Neural crest cell (in vitro differentiated cells): ENCODE data around the gene FAF2. TPM values are rescaled to one million over a fixed set of nuclear protein-coding genes. Genes with fewer than 3 reads are reported as not detected.

Experiments
- DNase-seq: peaks from one replicate; pipeline ENCODE4 v3.0.0; 2021; ENCODE audit warnings: low read depth, mixed read lengths, low spot score
- H3K27ac Mint-ChIP-seq: one replicate; pipeline ENCODE4 v1.8.0; 2021; ENCODE audit warnings: mild to moderate bottlenecking, mixed read lengths; ENCODE audit not compliant: unreplicated experiment
- H3K27me3 Mint-ChIP-seq: 2 replicates; pipeline ENCODE4 v1.8.0; 2021; ENCODE audit warnings: low read depth, mild to moderate bottlenecking, mixed read lengths
- H3K36me3 Mint-ChIP-seq: 2 replicates; pipeline ENCODE4 v1.8.0; 2021; ENCODE audit warnings: low read depth, mild to moderate bottlenecking, mixed read lengths
- H3K4me1 Mint-ChIP-seq: 2 replicates; pipeline ENCODE4 v1.8.0; 2021; ENCODE audit warnings: mixed read lengths
- H3K4me3 Mint-ChIP-seq: one replicate; pipeline ENCODE4 v1.8.0; 2021; ENCODE audit warnings: mild to moderate bottlenecking, mixed read lengths
- H3K9me3 Mint-ChIP-seq: 2 replicates; pipeline ENCODE4 v1.8.0; 2021; ENCODE audit warnings: mixed read lengths
- total RNA-seq: library from RNA; stranded (reverse); gene quantifications from 2 replicates; pipeline ENCODE4 v1.2.1, GENCODE V29; 2021
- TF ChIP-seq, protein P1 (sequence below): fragments of 200-600 bp; sonication (generic); conservative IDR thresholded peaks from 2 replicates; pipeline ENCODE4 v1.5.0; 2021; ENCODE audit warnings: antibody characterized with exemption, mild to moderate bottlenecking

The FAF2 gene
- total RNA-seq, 1 donor from 2014 or later: 50.3 TPM

DNA sequence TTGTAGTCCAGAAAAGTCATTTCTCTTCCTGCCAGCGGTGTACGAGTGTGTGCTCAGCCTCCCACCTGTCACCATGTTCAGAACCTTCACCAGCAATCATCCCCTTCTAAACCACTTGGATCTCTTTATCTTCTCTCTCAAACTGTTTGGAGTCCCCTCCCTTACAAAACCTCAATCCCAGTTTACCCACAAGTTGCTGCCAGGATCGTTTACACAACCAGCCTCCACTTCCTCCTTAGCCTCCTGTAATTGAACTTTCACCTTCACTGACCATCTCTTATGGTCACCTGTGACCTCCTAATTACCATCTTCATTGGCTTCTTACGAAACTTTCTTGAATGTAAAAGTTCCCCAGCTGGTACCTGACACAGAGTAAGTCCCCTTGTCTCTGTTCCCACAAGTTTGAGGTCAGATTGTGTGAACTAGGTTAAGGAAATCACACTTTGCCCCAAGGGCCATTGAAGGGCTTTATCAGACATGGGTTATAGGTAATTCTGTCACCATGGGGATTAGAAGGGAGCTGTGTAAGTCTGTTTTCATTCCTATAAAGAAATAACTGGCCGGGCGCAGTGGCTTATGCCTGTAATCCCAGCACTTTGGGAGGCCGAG is 69.0 kb downstream of the FAF2 start:
- TF ChIP-seq, protein P1, sequence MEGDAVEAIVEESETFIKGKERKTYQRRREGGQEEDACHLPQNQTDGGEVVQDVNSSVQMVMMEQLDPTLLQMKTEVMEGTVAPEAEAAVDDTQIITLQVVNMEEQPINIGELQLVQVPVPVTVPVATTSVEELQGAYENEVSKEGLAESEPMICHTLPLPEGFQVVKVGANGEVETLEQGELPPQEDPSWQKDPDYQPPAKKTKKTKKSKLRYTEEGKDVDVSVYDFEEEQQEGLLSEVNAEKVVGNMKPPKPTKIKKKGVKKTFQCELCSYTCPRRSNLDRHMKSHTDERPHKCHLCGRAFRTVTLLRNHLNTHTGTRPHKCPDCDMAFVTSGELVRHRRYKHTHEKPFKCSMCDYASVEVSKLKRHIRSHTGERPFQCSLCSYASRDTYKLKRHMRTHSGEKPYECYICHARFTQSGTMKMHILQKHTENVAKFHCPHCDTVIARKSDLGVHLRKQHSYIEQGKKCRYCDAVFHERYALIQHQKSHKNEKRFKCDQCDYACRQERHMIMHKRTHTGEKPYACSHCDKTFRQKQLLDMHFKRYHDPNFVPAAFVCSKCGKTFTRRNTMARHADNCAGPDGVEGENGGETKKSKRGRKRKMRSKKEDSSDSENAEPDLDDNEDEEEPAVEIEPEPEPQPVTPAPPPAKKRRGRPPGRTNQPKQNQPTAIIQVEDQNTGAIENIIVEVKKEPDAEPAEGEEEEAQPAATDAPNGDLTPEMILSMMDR: no peak
- no peak for DNase-seq
- no peaks in the 10 kb centered on the region for H3K27me3 Mint-ChIP-seq
- no peaks in the 10 kb centered on the region for H3K4me1 Mint-ChIP-seq
- no peak overlapping the region for H3K27ac Mint-ChIP-seq
- no peak overlapping the region for H3K4me3 Mint-ChIP-seq
- H3K36me3 Mint-ChIP-seq: no peaks in the 10 kb centered on the region
- no peaks in the 10 kb centered on the region for H3K9me3 Mint-ChIP-seq

DNA sequence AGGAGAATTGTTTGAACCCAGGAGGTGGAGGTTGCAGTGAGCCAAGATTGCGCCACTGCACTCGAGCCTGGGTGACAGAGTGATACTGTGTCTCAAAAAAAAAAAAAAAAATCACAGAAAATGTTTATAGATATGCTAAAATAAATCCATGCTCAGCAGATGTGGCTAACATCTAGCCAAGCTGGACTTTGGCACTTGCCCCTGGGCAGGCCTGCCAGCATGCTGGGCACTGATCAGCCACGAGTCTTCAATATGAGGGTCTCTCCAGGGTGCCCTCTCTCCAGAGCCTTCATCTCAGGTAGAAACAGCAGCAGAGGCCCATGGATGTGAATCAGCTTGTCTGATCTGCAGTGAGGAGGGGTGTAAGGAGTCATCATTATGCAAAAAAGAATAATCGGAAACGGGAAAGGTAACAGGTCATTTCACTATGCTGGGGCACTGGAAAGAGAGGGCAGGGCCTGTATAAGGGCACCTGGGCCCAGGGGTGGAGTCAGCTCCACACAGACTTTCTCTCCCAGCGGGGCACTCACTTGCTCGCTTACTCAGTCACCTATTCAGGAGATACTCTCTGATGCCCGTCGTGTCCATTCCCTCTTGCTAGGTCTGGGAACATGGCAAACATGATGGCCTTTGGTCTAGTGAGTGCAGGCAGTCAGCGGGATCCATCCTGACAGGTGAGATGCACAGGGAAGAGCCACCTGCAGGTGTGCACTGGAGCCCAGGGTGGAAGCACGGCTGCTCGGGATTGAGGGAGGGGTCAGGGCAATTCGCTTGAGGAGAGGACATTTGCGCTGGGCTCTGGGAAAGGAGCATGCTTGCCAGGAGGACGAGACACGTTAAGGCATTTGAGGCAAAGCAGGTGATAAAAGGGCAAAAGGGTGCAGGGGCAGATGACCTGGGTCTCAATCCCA is 71.9 kb downstream of the FAF2 start:
- H3K36me3 Mint-ChIP-seq: no peaks in the 10 kb centered on the region
- no peak for DNase-seq
- H3K27ac Mint-ChIP-seq: no peak overlapping the region
- H3K27me3 Mint-ChIP-seq: no peaks in the 10 kb centered on the region
- H3K4me3 Mint-ChIP-seq: no peak overlapping the region
- H3K9me3 Mint-ChIP-seq: no peaks in the 10 kb centered on the region
- TF ChIP-seq, protein P1: no peak
- H3K4me1 Mint-ChIP-seq: no peaks in the 10 kb centered on the region

DNA sequence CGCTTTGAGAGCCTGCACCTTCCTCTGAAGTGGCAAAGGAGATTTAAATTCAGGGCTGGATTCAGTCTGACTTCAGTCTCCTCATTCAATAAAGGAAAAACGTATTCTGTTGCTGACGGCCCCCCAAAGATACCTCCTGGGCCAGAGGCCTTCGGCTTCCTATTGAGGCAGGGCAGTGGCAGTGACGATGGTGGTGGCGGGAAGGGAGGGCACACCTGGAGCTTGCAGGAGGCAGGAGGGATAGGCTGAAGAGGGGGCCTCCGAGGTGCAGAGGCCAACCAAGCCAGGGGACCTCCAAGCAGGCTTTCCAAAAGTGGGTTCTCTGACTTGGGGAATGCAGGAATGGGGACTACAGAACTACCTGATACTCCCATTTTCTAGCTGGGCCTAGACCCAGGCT is 73.1 kb downstream of the FAF2 start:
- no peak for DNase-seq
- H3K9me3 Mint-ChIP-seq: no peaks in the 10 kb centered on the region
- TF ChIP-seq, protein P1: no peak
- no peaks in the 10 kb centered on the region for H3K4me1 Mint-ChIP-seq
- H3K36me3 Mint-ChIP-seq: peaks cover 3% of the 10 kb centered on the region
- no peaks in the 10 kb centered on the region for H3K27me3 Mint-ChIP-seq
- no peak overlapping the region for H3K4me3 Mint-ChIP-seq
- H3K27ac Mint-ChIP-seq: no peak overlapping the region

DNA sequence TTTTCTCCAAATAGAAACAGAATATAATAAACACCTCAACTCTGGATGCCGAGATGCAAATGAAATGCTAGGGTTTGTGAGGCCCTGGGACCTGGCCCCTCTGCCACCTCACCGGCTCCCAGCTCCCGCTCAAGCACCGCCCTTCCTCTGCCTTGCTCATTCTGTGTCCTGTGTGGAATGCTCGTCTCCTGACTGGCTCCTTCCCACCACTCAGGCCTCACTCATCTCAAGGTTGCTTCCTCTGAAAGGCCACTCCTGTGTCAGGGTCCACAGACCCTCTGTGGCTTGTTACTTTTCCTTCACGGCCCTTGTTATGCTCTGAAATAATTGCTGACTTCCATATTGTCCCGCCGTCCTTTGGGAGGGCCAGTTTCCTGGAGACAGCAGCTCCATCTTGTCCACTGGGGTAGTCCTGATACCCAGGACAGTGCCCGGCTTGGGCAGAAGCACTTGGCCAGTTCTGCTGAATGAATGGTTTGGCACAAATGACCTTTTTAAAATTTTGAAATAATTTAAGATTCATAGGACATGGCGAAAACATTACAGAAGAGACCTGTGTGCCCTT is 73.6 kb downstream of the FAF2 start:
- H3K4me1 Mint-ChIP-seq: no peaks in the 10 kb centered on the region
- no peak overlapping the region for H3K27ac Mint-ChIP-seq
- TF ChIP-seq, protein P1: no peak
- no peaks in the 10 kb centered on the region for H3K27me3 Mint-ChIP-seq
- no peak for DNase-seq
- no peak overlapping the region for H3K4me3 Mint-ChIP-seq
- no peaks in the 10 kb centered on the region for H3K9me3 Mint-ChIP-seq
- H3K36me3 Mint-ChIP-seq: peaks cover 3% of the 10 kb centered on the region

DNA sequence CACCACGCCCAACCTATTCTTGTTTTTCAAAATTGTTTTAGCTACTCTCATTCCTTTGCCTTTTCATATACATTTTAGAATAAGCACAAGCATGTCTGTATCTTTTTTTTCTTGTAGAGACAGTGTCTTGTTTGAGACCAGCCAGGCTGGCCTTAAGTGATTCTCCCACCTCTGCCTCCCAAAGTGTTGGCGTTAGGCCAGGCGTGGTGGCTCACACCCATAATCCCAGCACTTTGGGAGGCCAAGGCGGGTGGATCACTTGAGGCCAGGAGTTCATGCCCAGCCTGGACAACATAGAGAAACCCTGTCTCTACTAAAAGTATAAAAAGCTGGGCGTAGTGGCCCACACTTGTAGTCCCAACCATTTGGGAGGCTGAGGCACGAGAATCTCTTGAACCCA is 76.0 kb downstream of the FAF2 start:
- TF ChIP-seq, protein P1: no peak
- Mint-ChIP-seq H3K36me3 (peaks cover 3% of the 10 kb centered on the region), H3K27ac (no peak overlapping the region), H3K27me3 (no peaks in the 10 kb centered on the region), H3K4me1 (no peaks in the 10 kb centered on the region), H3K4me3 (no peak overlapping the region), H3K9me3 (no peaks in the 10 kb centered on the region)
- no peak for DNase-seq
